Sigmoid colon (tissue), 7 donors: ENCODE measurements around the gene TNIK. TPM values are rescaled to one million over a fixed set of nuclear protein-coding genes. Genes with fewer than 3 reads are reported as not detected.
"Not testable (repeated sequence)": the region's sequence is repeated elsewhere in the genome, so short reads cannot be mapped to it uniquely, and the experiment has no call there.

ENCODE experiments used
- DNase-seq: peaks from one replicate; pipeline ENCODE4 v3.0.0-alpha.2; 2019
- H3K27ac ChIP-seq, 4 donors: fragments of 200-600 bp; sonication (generic); one replicate each; pipeline ENCODE4 v1.5.1; 2016 to 2019; ENCODE audit warnings: mild to moderate bottlenecking in 1 of 4
- H3K27me3 ChIP-seq, 3 donors: fragments of 200-600 bp; sonication (generic); one replicate each; pipeline ENCODE4 v1.5.1; 2019; ENCODE audit warnings: mild to moderate bottlenecking in 1 of 3
- H3K36me3 ChIP-seq, 4 donors: fragments of 200-600 bp; sonication (generic); one replicate each; pipeline ENCODE4 v1.5.1; 2016 to 2019
- H3K4me1 ChIP-seq, 4 donors: fragments of 200-600 bp; sonication (generic); one replicate each; pipeline ENCODE4 v1.5.1; 2017 to 2019
- H3K4me3 ChIP-seq, 4 donors: fragments of 200-600 bp; sonication (generic); one replicate each; pipeline ENCODE4 v1.5.1; 2017 to 2019; ENCODE audit warnings: mild to moderate bottlenecking in 2 of 4, moderate library complexity in 1 of 4
- H3K9me3 ChIP-seq, 4 donors: fragments of 200-600 bp in 3 of 4; sonication (generic) in 3 of 4; one replicate each; pipeline versions ENCODE4 v1.5.1 to v1.6.1; 2013 to 2019
- CTCF ChIP-seq, 4 experiments: fragments of 450-650 bp in 3 of 4; fragments of 200-600 bp in 1 of 4; IDR thresholded peaks; one replicate each; pipeline ENCODE4 v1.5.1; 2016 to 2019; ENCODE audit warnings: antibody characterized with exemption in 4 of 4, mild to moderate bottlenecking in 3 of 4, moderate library complexity in 2 of 4
- EP300 ChIP-seq, 4 donors: sonication (generic); formaldehyde crosslinking; IDR thresholded peaks; one replicate each; pipeline ENCODE4 v1.6.1; 2017; ENCODE audit warnings: antibody characterized with exemption in 4 of 4
- POLR2A ChIP-seq, 2 donors: fragments of 450-650 bp; IDR thresholded peaks; one replicate each; pipeline ENCODE4 v1.6.1; 2016; ENCODE audit warnings: antibody characterized with exemption in 2 of 2, mild to moderate bottlenecking in 2 of 2, moderate library complexity in 2 of 2
- POLR2AphosphoS5 ChIP-seq, 4 donors: sonication (generic); formaldehyde crosslinking; IDR thresholded peaks; one replicate each; pipeline ENCODE4 v1.6.1; 2017; ENCODE audit warnings: antibody characterized with exemption in 4 of 4
- WGBS, 2 donors: extraction: QIAGEN DNeasy Blood & Tissue Kit; methylation state at CpG; one replicate each; pipeline ENCODE4 v1.1.7; 2013; 5-methylcytosine and 5-hydroxymethylcytosine counted together
- intact Hi-C: fragments of 100-400 bp; cut with DNase I; formaldehyde crosslinking; loops from one replicate; pipeline ENCODE4 v1.15.1; 2023
- polyA plus RNA-seq, 3 donors: library from polyadenylated mRNA; stranded (reverse); fragments of 200-250 nt; gene quantifications; one replicate each; pipeline ENCODE4 v1.2.3, GENCODE V29; 2013
- total RNA-seq, 4 donors: library from RNA; depleted of rRNA; stranded (reverse); fragments of >200 nt; gene quantifications; one replicate each; pipeline ENCODE4 v1.1.0, GENCODE V29; 2016
- donor health status: healthy with polysubstance abuse.
- donor health status: Bipolar disorder and iron deficiency.
- donor health status: healthy.

The TNIK gene
- total and polyA plus RNA-seq, 7 donors, result 5.4 to 21.3 (median 9.2) TPM

DNA sequence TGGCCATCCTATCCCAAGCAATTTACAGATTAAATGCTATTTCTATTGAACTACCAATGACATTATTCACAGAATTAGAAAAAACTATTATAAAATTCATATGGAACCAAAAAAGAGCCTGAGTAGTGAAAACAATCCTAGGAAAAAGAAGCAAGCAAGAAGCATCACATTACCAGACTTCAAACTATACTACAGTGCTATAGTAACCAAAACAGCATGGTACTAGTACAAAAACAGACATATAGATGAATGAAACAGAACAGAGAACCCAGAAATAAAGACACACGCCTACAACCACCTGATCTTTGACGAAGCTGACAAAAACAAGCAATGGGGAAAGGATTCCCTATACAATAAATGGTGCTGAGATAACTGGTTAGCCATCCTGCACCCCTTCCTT lies 152.2 kb downstream of the TNIK start:
- no peak overlapping the region for H3K4me3 ChIP-seq
- H3K27ac ChIP-seq, result no peak overlapping the region
- WGBS, 2 donors, result 91 to 95% methylated on average over 2 of the region's 2 CpGs
- peaks cover 0 to 28% (median 14%) of the 10 kb centered on the region in 4 donors for H3K4me1 ChIP-seq
- no peaks in the 10 kb centered on the region for H3K36me3 ChIP-seq
- H3K9me3 ChIP-seq, result no peaks in the 10 kb centered on the region
- intact Hi-C loops, result no loop called here
- H3K27me3 ChIP-seq, result no peaks in the 10 kb centered on the region
- no peak for TF ChIP-seq POLR2AphosphoS5 (IDR thresholded peaks at IDR 0.05)
- no peak for TF ChIP-seq POLR2A (IDR thresholded peaks at IDR 0.05)
- no peak for TF ChIP-seq CTCF (IDR thresholded peaks at IDR 0.05)
- no peak for TF ChIP-seq EP300 (IDR thresholded peaks at IDR 0.05)
- no peak for DNase-seq

GRCh38 chr3:171307046-171307585 lies 153.1 kb downstream of the TNIK start:
- 82 to 83% methylated on average over 4 of the region's 4 CpGs for WGBS, 2 donors
- peak overlapping the region; percentile 66 to 86 (median 82) for H3K27ac ChIP-seq
- peak overlapping the region in 2 of 4 donors; percentile 9 to 18 for H3K4me3 ChIP-seq
- peaks cover 0 to 28% (median 12%) of the 10 kb centered on the region in 4 donors for H3K4me1 ChIP-seq
- no peak for DNase-seq
- no peak for TF ChIP-seq POLR2A (IDR thresholded peaks at IDR 0.05)
- no peak for TF ChIP-seq CTCF (IDR thresholded peaks at IDR 0.05)
- no peak for TF ChIP-seq EP300 (IDR thresholded peaks at IDR 0.05)
- no peak for TF ChIP-seq POLR2AphosphoS5 (IDR thresholded peaks at IDR 0.05)
- intact Hi-C loops, result no loop called here
- H3K9me3 ChIP-seq, result no peaks in the 10 kb centered on the region
- H3K27me3 ChIP-seq, result no peaks in the 10 kb centered on the region
- no peaks in the 10 kb centered on the region for H3K36me3 ChIP-seq

- Histone ChIP-seq H3K9me3 (no peaks in the 10 kb centered on the region), H3K27me3 (no peaks in the 10 kb centered on the region), H3K4me3 (peak overlapping the region in 2 of 4 donors; percentile 9 to 18), H3K4me1 (peaks cover 0 to 28% (median 12%) of the 10 kb centered on the region in 4 donors), H3K36me3 (no peaks in the 10 kb centered on the region), H3K27ac (peak overlapping the region; percentile 66 to 86 (median 82))
- intact Hi-C loops, result no loop called here
- TF ChIP-seq CTCF (IDR thresholded peaks at IDR 0.05) (no peak), POLR2AphosphoS5 (IDR thresholded peaks at IDR 0.05) (peak in 3 of 4 donors; percentile 47 to 68 (median 49)), POLR2A (IDR thresholded peaks at IDR 0.05) (no peak), EP300 (IDR thresholded peaks at IDR 0.05) (peak in 1 of 4 donors; percentile 52)
- peak; percentile 92 for DNase-seq
- 63 to 71% methylated on average over 6 of the region's 6 CpGs for WGBS, 2 donors
Measured at GRCh38 chr3:171306631-171307030, 153.6 kb downstream of the TNIK start.

- Histone ChIP-seq H3K27ac (peak overlapping the region; percentile 66 to 86 (median 82)), H3K4me1 (peaks cover 0 to 28% (median 12%) of the 10 kb centered on the region in 4 donors)
- DNase-seq, H3K27me3 ChIP-seq, H3K4me3 ChIP-seq, H3K36me3 ChIP-seq, intact Hi-C loops, H3K9me3 ChIP-seq: not testable (repeated sequence)
- 91 to 92% methylated on average over 3 of the region's 3 CpGs for WGBS, 2 donors
Measured at GRCh38 chr3:171305823-171306222, 154.4 kb downstream of the TNIK start.

DNA sequence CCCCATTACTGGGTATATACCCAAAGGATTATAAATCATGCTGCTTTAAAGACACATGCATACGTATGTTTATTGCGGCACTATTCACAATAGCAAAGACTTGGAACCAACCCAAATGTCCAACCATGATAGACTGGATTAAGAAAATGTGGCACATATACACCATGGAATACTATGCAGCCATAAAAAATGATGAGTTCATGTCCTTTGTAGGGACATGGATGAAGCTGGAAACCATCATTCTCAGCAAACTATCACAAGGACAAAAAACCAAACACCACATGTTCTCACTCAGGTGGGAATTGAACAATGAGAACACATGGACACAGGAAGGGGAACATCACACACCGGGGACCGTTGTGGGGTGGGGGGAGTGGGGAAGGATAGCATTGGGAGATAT lies 155.7 kb downstream of the TNIK start:
- intact Hi-C loops, result not testable (repeated sequence)
- H3K4me1 ChIP-seq, result peaks cover 0 to 20% (median 12%) of the 10 kb centered on the region in 4 donors

DNA sequence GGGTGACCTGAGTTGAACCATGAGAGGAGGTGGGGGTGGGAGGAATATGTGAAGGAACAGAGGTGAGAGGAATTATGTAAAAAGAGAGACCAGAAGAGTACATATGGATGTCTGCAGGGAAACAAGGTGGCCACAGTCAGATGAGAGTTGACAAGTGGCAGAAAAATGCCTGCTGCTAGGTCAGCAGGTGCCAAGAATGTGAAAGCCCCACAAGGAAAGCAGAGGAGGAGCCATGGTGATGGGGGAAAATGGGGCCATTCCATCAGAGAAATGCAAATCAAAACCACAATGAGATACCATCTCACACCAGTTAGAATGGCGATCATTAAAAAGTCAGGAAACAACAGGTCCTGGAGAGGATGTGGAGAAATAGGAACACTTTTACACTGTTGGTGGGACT lies 156.2 kb downstream of the TNIK start:
- DNase-seq, result not testable (repeated sequence)
- WGBS, 2 donors, result 79 to 93% methylated on average over 1 of the region's 1 CpG

More for the DNA sequence above, 155.7 kb downstream of the TNIK start:
- not testable (repeated sequence) for H3K36me3 ChIP-seq, DNase-seq, H3K9me3 ChIP-seq, H3K4me3 ChIP-seq, H3K27me3 ChIP-seq
- 96 to 98% methylated on average over 4 of the region's 4 CpGs for WGBS, 2 donors
- H3K27ac ChIP-seq, result peak overlapping the region in 3 of 4 donors; percentile 82 to 86 (median 82)

More for the DNA sequence above, 156.2 kb downstream of the TNIK start:
- H3K9me3 ChIP-seq, H3K27me3 ChIP-seq, H3K4me3 ChIP-seq, H3K36me3 ChIP-seq, intact Hi-C loops: not testable (repeated sequence)
- peaks cover 0 to 20% (median 12%) of the 10 kb centered on the region in 4 donors for H3K4me1 ChIP-seq
- peak overlapping the region in 1 of 4 donors; percentile 46 for H3K27ac ChIP-seq
